Thyroid gland (tissue), 4 donors: ENCODE data around the gene MYEF2.

ENCODE experiments used
- CTCF ChIP-seq, 6 experiments: fragments of 200-600 bp in 3 of 6; fragments of 450-650 bp in 3 of 6; sonication (generic) in 3 of 6; IDR thresholded peaks; one replicate each; pipeline ENCODE4 v1.5.1; 2016 to 2019; ENCODE audit warnings: antibody characterized with exemption in 6 of 6, mild to moderate bottlenecking in 2 of 6, inconsistent platforms in 1 of 6, moderate library complexity in 1 of 6
- POLR2A ChIP-seq, 2 donors: fragments of 450-650 bp; IDR thresholded peaks; one replicate each; pipeline ENCODE4 v1.6.1; 2017; ENCODE audit warnings: antibody characterized with exemption in 2 of 2, mild to moderate bottlenecking in 2 of 2, moderate library complexity in 1 of 2

- TF ChIP-seq CTCF (IDR thresholded peaks at IDR 0.05) (no peak), POLR2A (IDR thresholded peaks at IDR 0.05) (no peak)
Observed at GRCh38 chr15:48102167-48102566, 75.9 kb downstream of the MYEF2 start.
